Activated naive CD4-positive, alpha-beta T cell treated with anti-CD3 and anti-CD28 coated beads for 36 hours (primary cell): ENCODE data around the gene CHPF. TPM values are rescaled to one million over a fixed set of nuclear protein-coding genes. Genes with fewer than 3 reads are reported as not detected.

Source experiments
- CTCF ChIA-PET: fragments of 350-600 bp; sonication (Branson Sonifier 250); formaldehyde crosslinking; loops from one replicate; lab custom pipeline; 2021; ENCODE audit warnings: antibody characterized with exemption; lab: Charles Lee
- DNase-seq: peaks from one replicate; pipeline ENCODE4 v3.0.0-alpha.2; 2020
- H3K27ac Mint-ChIP-seq: one replicate; pipeline ENCODE4 v1.8.0; 2021; ENCODE audit warnings: mild to moderate bottlenecking, mixed read lengths
- H3K27me3 Mint-ChIP-seq: one replicate; pipeline ENCODE4 v1.8.0; 2021; ENCODE audit warnings: low read depth, mixed read lengths
- H3K36me3 Mint-ChIP-seq: one replicate; pipeline ENCODE4 v1.8.0; 2021; ENCODE audit warnings: low read depth, mixed read lengths
- H3K4me1 Mint-ChIP-seq: one replicate; pipeline ENCODE4 v1.8.0; 2021; ENCODE audit warnings: low read depth, mixed read lengths
- H3K4me3 Mint-ChIP-seq: one replicate; pipeline ENCODE4 v1.8.0; 2021; ENCODE audit warnings: mild to moderate bottlenecking, moderate library complexity, mixed read lengths
- H3K9me3 Mint-ChIP-seq: one replicate; pipeline ENCODE4 v1.8.0; 2021; ENCODE audit warnings: mixed read lengths
- intact Hi-C: fragments of 100-400 bp; cut with micrococcal nuclease; formaldehyde crosslinking; loops from one replicate; pipeline ENCODE4 v1.15.1; 2023
- total RNA-seq, 2 experiments: library from RNA; stranded (reverse); gene quantifications; one replicate each; pipeline ENCODE4 v1.2.3, GENCODE V29; 2021

CHPF gene
- total RNA-seq, 2 experiments from 2014 or later = 8.5 to 9.0 TPM

DNA sequence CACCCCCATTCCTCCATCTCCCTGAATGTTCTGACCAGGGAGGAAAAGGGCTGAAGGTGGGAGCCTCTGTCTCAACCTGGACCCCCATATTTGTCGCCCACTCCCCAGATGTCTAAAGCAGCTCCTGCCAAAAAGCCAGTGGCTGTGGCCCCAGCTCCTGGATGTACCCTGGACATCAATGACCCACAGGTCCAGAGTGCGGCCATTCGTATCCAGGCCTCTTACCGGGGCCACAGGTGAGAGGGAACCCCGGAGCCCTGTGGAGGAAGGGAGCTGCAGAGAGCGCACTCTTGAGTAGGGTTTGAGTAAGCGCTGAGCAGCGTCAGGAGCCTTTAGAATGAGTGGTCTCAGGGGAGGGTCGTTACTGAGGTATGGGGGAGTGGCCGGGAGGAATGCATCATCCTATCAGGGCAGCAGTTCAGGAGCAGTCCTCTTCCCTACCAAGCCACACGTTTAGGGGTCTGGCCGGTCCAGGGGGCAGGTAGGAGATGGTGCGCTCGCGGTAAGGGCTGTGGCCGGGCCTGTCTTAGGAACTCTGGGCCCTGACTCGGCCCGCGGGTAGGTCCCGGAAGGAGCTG lies 47.3 kb downstream of the CHPF start:
- Mint-ChIP-seq H3K27me3 (peaks cover 53% of the 10 kb centered on the region), H3K9me3 (no peaks in the 10 kb centered on the region), H3K27ac (no peak overlapping the region), H3K4me1 (peaks cover 28% of the 10 kb centered on the region), H3K36me3 (peaks cover 1% of the 10 kb centered on the region), H3K4me3 (peak overlapping the region; percentile 14)
- CTCF ChIA-PET = interaction anchor here (0.7 to 11.7 kb wide), 25 partner anchors 10 to 193 kb away, joined by 3 to 211 read pairs (median 4); partner anchors contain the start of genes CHPF, STK11IP and TMEM198
- intact Hi-C loops = no loop called here
- no peak for DNase-seq

DNA sequence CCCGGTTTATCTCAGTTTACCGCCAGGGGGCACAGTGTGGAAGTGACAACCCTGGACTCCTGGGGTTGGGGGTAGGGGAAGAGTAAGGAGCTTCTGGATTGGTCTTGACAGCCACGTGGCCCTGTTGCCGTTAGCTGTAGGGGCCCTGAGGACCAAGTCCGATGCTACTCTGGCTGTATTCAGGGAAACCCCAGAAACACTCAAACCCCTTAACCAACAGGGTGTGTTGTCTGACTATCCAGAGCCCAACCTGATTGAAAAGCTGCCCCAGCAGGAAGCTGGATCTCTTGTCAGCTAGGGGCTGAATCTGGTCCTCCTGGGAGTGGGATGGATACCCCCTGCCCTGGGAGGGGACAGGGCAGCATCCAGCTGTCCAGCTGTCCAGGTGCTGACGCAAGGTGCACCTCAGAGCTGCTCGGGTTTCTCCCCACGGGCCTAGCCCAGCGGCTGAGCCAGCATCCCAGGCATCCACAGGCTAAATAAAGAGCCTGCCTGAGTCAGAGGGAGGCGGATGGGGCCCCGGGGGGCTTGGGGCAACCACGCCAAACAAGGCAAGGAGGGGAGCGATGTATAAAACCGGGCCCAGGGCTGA lies 48.0 kb downstream of the CHPF start:
- H3K4me3 Mint-ChIP-seq = no peak overlapping the region
- peaks cover 1% of the 10 kb centered on the region for H3K36me3 Mint-ChIP-seq
- DNase-seq = peak; percentile 68
- intact Hi-C loops = no loop called here
- H3K27me3 Mint-ChIP-seq = peaks cover 53% of the 10 kb centered on the region
- CTCF ChIA-PET = interaction anchor here (0.7 to 11.7 kb wide), 27 partner anchors 9 to 194 kb away, joined by 3 to 211 read pairs (median 4); partner anchors contain the start of genes CHPF, STK11IP and TMEM198
- no peak overlapping the region for H3K27ac Mint-ChIP-seq
- H3K4me1 Mint-ChIP-seq = peaks cover 28% of the 10 kb centered on the region
- H3K9me3 Mint-ChIP-seq = no peaks in the 10 kb centered on the region

DNA sequence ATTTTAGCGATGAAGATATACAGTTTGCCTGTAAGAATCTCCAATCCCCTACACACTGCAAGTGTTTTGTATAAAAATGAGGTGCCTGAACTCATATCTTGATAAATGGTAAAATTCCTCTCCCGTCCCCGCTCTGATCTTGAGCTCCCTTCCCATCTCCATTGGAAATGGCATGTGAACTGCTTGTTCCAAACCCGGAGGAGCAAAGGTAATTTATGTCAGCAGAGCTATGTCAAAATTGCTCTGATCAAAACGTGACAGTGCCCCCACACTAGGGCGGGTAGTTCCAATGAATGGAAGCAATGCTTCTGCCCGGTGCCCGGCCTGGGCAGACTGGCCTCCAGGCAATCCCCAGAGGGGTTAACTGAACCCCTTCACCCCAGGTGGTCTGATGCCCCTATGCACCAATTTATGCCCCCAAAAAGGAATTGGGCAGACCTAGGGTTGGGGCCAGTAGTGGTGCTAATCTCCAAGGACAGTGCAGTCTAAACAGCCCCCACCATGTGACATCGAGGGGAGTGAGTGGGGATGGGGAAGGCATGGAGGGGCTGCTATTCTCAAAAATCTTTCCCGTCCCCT lies 48.6 kb downstream of the CHPF start:
- Mint-ChIP-seq H3K36me3 (peaks cover 1% of the 10 kb centered on the region), H3K27ac (no peak overlapping the region), H3K27me3 (peaks cover 53% of the 10 kb centered on the region), H3K4me1 (peaks cover 25% of the 10 kb centered on the region), H3K4me3 (no peak overlapping the region), H3K9me3 (no peaks in the 10 kb centered on the region)
- no peak for DNase-seq
- intact Hi-C loops = no loop called here
- CTCF ChIA-PET = interaction anchor here (0.7 to 11.7 kb wide), 30 partner anchors 9 to 194 kb away, joined by 3 to 211 read pairs (median 4); partner anchors contain the start of genes CHPF, STK11IP and TMEM198

DNA sequence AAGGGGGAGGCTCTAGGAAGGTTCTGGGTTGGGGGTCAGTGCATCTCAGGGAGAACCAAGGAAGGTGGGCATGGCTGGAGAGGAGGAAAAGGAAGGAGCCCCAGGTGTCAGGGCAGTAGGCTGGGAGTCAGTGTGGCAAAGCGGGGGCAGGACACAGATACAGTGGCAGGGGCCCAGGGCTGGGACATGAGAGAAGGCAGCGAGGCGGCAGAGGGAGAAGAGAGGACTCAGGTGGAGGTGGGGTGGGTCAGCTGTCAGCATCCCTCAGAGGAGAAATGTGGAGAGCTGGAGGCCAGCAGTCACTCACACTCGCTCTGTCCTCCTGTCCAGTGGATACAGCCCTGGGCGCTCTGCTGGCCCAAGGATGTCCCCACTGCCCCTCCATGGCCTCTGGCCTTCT lies 50.5 kb downstream of the CHPF start:
- CTCF ChIA-PET = interaction anchor here (1.7 to 11.7 kb wide), 4 partner anchors 14 to 35 kb away, joined by 5 to 211 read pairs (median 10); no protein-coding TSS in a partner anchor
- DNase-seq = no peak
- H3K9me3 Mint-ChIP-seq = no peaks in the 10 kb centered on the region
- H3K36me3 Mint-ChIP-seq = no peaks in the 10 kb centered on the region
- no peak overlapping the region for H3K4me3 Mint-ChIP-seq
- H3K4me1 Mint-ChIP-seq = peaks cover 9% of the 10 kb centered on the region
- peaks cover 47% of the 10 kb centered on the region for H3K27me3 Mint-ChIP-seq
- no peak overlapping the region for H3K27ac Mint-ChIP-seq
- intact Hi-C loops = no loop called here

DNA sequence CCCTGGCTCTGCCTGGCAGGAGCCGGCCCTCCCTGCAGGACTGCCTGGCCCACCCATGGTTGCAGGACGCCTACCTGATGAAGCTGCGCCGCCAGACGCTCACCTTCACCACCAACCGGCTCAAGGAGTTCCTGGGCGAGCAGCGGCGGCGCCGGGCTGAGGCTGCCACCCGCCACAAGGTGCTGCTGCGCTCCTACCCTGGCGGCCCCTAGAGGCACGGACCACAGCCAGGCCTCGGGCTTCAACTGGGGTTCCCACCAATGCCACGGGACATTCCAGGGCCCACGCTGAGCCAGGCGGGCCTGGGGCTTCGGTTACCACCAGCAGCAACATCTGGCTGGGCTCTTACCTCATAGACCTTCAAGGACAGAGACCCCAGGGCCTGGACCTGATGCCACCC lies 51.0 kb downstream of the CHPF start:
- no peak for DNase-seq
- intact Hi-C loops = no loop called here
- H3K9me3 Mint-ChIP-seq = no peaks in the 10 kb centered on the region
- no peak overlapping the region for H3K4me3 Mint-ChIP-seq
- CTCF ChIA-PET = interaction anchor here (0.7 to 11.7 kb wide), 3 partner anchors 17 to 49 kb away, joined by 3 to 211 read pairs (median 4); no protein-coding TSS in a partner anchor
- H3K27ac Mint-ChIP-seq = no peak overlapping the region
- H3K36me3 Mint-ChIP-seq = no peaks in the 10 kb centered on the region
- peaks cover 8% of the 10 kb centered on the region for H3K4me1 Mint-ChIP-seq
- H3K27me3 Mint-ChIP-seq = peaks cover 46% of the 10 kb centered on the region

DNA sequence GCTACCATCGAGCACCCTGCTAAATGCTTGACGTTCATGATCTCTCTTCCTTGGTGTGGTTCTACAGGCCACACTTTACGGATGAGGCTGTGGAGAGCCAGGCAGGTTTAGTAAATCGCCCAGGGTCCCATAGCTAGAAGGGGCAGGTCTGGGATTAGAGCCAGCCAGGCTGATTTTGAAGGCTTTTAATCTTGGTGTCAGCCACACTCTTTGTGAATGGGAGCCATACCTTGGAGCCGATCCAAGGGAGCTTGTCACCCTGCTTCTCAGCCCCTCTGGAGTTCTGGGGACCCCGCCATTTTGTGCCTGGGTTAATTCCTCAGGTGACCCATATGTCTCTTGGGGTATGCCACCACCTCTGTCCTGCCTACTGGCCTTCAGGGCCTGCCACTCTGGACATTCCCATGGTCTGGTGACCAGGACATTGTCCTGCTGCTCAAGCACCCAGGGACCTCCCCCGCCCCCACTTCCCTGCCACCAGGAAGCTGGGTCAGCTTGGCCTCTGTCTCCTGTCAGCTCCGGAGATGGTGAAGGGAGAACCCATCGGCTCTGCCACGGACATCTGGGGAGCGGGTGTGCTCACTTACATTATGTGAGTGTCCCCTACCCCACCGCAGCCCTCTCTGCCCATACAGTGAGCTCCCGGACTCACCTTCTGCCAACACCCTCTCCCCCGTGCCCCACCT lies 52.2 kb downstream of the CHPF start:
- Mint-ChIP-seq H3K36me3 (no peaks in the 10 kb centered on the region), H3K4me1 (peaks cover under 1% of the 10 kb centered on the region), H3K4me3 (no peak overlapping the region), H3K27ac (no peak overlapping the region), H3K9me3 (no peaks in the 10 kb centered on the region), H3K27me3 (peaks cover 45% of the 10 kb centered on the region)
- CTCF ChIA-PET = interaction anchor here (1.1 to 11.7 kb wide), 3 partner anchors 9 to 43 kb away, joined by 3 to 211 read pairs (median 3); no protein-coding TSS in a partner anchor
- DNase-seq = no peak
- intact Hi-C loops = no loop called here

DNA sequence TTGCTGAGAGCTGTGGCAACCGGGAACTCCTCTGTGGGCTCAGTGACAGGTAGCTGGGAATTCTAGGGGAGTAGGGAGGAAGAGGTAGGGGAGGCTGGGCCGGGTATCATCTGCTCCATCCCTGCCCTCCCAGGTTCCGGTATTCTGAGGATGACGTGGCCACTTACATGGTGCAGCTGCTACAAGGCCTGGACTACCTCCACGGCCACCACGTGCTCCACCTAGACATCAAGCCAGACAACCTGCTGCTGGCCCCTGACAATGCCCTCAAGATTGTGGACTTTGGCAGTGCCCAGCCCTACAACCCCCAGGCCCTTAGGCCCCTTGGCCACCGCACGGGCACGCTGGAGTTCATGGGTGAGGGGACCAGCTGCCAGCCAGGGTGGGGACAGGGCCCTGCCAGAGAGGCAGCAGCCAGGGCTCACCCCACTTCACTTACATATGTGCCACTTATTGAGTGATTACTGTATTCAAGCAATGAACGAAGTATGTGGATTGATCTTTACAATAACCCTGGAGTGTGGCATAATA lies 52.9 kb downstream of the CHPF start:
- no peaks in the 10 kb centered on the region for H3K4me1 Mint-ChIP-seq
- CTCF ChIA-PET = interaction anchor here (1.1 to 11.7 kb wide), 3 partner anchors 10 to 44 kb away, joined by 3 to 211 read pairs (median 3); no protein-coding TSS in a partner anchor
- H3K27me3 Mint-ChIP-seq = peaks cover 44% of the 10 kb centered on the region
- no peaks in the 10 kb centered on the region for H3K36me3 Mint-ChIP-seq
- DNase-seq = no peak
- no peaks in the 10 kb centered on the region for H3K9me3 Mint-ChIP-seq
- H3K27ac Mint-ChIP-seq = no peak overlapping the region
- intact Hi-C loops = no loop called here
- no peak overlapping the region for H3K4me3 Mint-ChIP-seq

DNA sequence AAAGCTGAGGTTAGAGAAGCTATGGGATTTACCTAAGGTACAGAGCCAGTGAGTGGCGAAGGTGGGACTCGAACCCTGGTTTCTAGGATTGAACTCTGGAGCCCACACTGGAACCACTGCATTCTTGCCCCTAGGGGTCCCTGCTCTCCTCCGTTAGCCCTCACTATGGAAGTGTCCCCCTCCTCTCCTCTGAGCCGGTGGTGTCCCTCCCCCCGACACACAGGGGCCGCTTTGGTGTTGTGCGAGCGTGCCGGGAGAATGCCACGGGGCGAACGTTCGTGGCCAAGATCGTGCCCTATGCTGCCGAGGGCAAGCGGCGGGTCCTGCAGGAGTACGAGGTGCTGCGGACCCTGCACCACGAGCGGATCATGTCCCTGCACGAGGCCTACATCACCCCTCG lies 53.4 kb downstream of the CHPF start:
- H3K4me3 Mint-ChIP-seq = no peak overlapping the region
- peaks cover 44% of the 10 kb centered on the region for H3K27me3 Mint-ChIP-seq
- H3K9me3 Mint-ChIP-seq = no peaks in the 10 kb centered on the region
- no peaks in the 10 kb centered on the region for H3K4me1 Mint-ChIP-seq
- H3K27ac Mint-ChIP-seq = no peak overlapping the region
- H3K36me3 Mint-ChIP-seq = no peaks in the 10 kb centered on the region
- CTCF ChIA-PET = interaction anchor here (1.5 kb wide), 1 partner anchor 20 kb away, joined by 3 read pairs; no protein-coding TSS in a partner anchor
- no peak for DNase-seq
- intact Hi-C loops = no loop called here

DNA sequence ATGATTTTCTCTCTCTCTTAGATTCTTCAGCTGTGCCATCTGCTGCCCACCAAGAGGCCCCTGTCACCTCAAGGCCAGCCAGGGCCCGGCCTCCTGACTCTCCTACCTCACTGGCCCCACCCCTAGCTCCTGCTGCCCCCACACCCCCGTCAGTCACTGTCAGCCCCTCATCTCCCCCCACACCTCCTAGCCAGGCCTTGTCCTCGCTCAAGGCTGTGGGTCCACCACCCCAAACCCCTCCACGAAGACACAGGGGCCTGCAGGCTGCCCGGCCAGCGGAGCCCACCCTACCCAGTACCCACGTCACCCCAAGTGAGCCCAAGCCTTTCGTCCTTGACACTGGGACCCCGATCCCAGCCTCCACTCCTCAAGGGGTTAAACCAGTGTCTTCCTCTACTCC lies 54.3 kb downstream of the CHPF start:
- intact Hi-C loops = no loop called here
- CTCF ChIA-PET = interaction anchor here (1.5 kb wide), 1 partner anchor 20 kb away, joined by 3 read pairs; no protein-coding TSS in a partner anchor

More for the DNA sequence above, 54.3 kb downstream of the CHPF start:
- no peaks in the 10 kb centered on the region for H3K9me3 Mint-ChIP-seq
- H3K27me3 Mint-ChIP-seq = peaks cover 40% of the 10 kb centered on the region
- no peaks in the 10 kb centered on the region for H3K4me1 Mint-ChIP-seq
- H3K36me3 Mint-ChIP-seq = no peaks in the 10 kb centered on the region
- no peak overlapping the region for H3K4me3 Mint-ChIP-seq
- DNase-seq = no peak
- no peak overlapping the region for H3K27ac Mint-ChIP-seq
